Measurements from ENCODE around the gene ELAVL3. TPM values are rescaled to one million over a fixed set of nuclear protein-coding genes. Genes with fewer than 3 reads are reported as not detected.

Gene ELAVL3
- total and polyA plus RNA-seq, 2 of the 4 experiments (the other 2 are of a cell fraction) = not detected

GRCh38 chr19:11499220-11499726, 18.4 kb upstream of the ELAVL3 start:
- peaks cover 8% of the 10 kb centered on the region for H3K36me3 ChIP-seq (ENCODE audit: control insufficient read depth, insufficient read depth, low read length)
- no peak overlapping the region for H2AK5ac ChIP-seq (ENCODE audit: low read depth, low read length)
- H4K5ac ChIP-seq (ENCODE audit: low read depth, low read length) = no peak overlapping the region
- intact Hi-C loops (cut with micrococcal nuclease) = no loop called here
- no peak overlapping the region for H2AFZ ChIP-seq (replicated peaks; ENCODE audit: low read length, poor library complexity)
- peaks cover 3% of the 10 kb centered on the region for H3K4me1 ChIP-seq (ENCODE audit: control insufficient read depth, insufficient read depth, low read length)
- no peak overlapping the region for H3K56ac ChIP-seq (ENCODE audit: extremely low read depth, insufficient read depth, low read length)
- peaks cover 8 to 34% of the 10 kb centered on the region in 2 experiments; a peak in 3 of 4 replicates for H3K79me1 ChIP-seq (ENCODE audit: low read depth in 1 of 2, low read length in 2 of 2)
- no peak overlapping the region for H3K18ac ChIP-seq (ENCODE audit: low read depth, low read length)
- H2AK9ac ChIP-seq (replicated peaks; ENCODE audit: low read depth, low read length, poor library complexity) = no peak overlapping the region
- no peak overlapping the region for H4K8ac ChIP-seq (ENCODE audit: low read depth in 2 of 2, low read length in 2 of 2)
- CTCF ChIA-PET = no interaction called here
- H3K27ac ChIP-seq (ENCODE audit: insufficient read depth, low read length) = no peak overlapping the region
- H3K4me3 ChIP-seq (ENCODE audit: insufficient read depth, low read depth, low read length) = no peak overlapping the region
- H3K9me3 ChIP-seq (ENCODE audit: control insufficient read depth, insufficient read depth, low read length) = no peaks in the 10 kb centered on the region
- H2BK5ac ChIP-seq (ENCODE audit: low read depth, low read length, poor library complexity, severe bottlenecking) = no peak overlapping the region
- POLR2A ChIA-PET (ENCODE audit: unreplicated experiment) = no interaction called here
- no peak overlapping the region for H3K4ac ChIP-seq (ENCODE audit: low read depth, low read length)
- no peaks in the 10 kb centered on the region for H3K27me3 ChIP-seq (ENCODE audit: control insufficient read depth, insufficient read depth, low read length)
- no peak overlapping the region for H3K23ac ChIP-seq (ENCODE audit: low read depth, low read length)
- no peaks in the 10 kb centered on the region; the same call in 1 of the 2 replicates for H4K20me1 ChIP-seq (ENCODE audit: insufficient read depth, low read length)
- dilution Hi-C loops (cut with HindIII; ENCODE audit: low sequenced_read_pairs, unreplicated experiment) = no loop called here
- BruUV-seq (replicated peaks) = no TSS peak
- no peak overlapping the region for H2BK20ac ChIP-seq (ENCODE audit: low read depth, low read length)
- TF ChIP-seq SMC3 (IDR thresholded peaks at IDR 0.05; ENCODE audit: low read depth, low read length) = no peak
- TF ChIP-seq MAZ (IDR thresholded peaks at IDR 0.05; ENCODE audit: borderline replicate concordance, low read depth, low read length) = no peak
- no peak for TF ChIP-seq CEBPB (IDR thresholded peaks at IDR 0.05; ENCODE audit: low read depth, low read length)
- no peak for TF ChIP-seq USF2 (IDR thresholded peaks at IDR 0.05; ENCODE audit: low read depth, low read length)
- no peak for TF ChIP-seq MXI1 (IDR thresholded peaks at IDR 0.05; ENCODE audit: borderline replicate concordance, low read depth, low read length)
- TF ChIP-seq BHLHE40 (IDR thresholded peaks at IDR 0.05; ENCODE audit: low read depth, low read length) = no peak
- TF ChIP-seq NFE2L2 (IDR thresholded peaks at IDR 0.05; ENCODE audit: low read depth, low read length) = no peak
- no peak for TF ChIP-seq RAD21 (IDR thresholded peaks at IDR 0.05; ENCODE audit: low read length)
- no peak for TF ChIP-seq RFX5 (IDR thresholded peaks at IDR 0.05; ENCODE audit: low read depth, low read length)
- no peak for TF ChIP-seq ELK1 (IDR thresholded peaks at IDR 0.05; ENCODE audit: borderline replicate concordance, low read depth, low read length)
- TF ChIP-seq FOS (IDR thresholded peaks at IDR 0.05; ENCODE audit: low read depth, low read length) = no peak
- H3K9me1 ChIP-seq (ENCODE audit: insufficient read depth, low read length) = peaks cover 7% of the 10 kb centered on the region; the same call in 1 of the 2 replicates
- no peak overlapping the region for H4K91ac ChIP-seq (ENCODE audit: insufficient read depth, low read depth, low read length)
- no peak overlapping the region for H2BK15ac ChIP-seq (ENCODE audit: low read depth, low read length)
- H3K4me2 ChIP-seq (ENCODE audit: low read depth, low read length) = no peak overlapping the region
- H3K14ac ChIP-seq (replicated peaks; ENCODE audit: low read depth, low read length) = no peak overlapping the region
- in situ Hi-C loops (cut with MboI; ENCODE audit: low sequenced_read_pairs) = no loop called here
- no CpG with 5 or more reads among the region's 6 CpGs for WGBS, 2 experiments (ENCODE audit: extremely low coverage in 2 of 2, insufficient read length in 1 of 2)
- no peak for DNase-seq
- ATAC-seq (ENCODE audit: low read depth) = no peak
- H2BK120ac ChIP-seq (ENCODE audit: low read depth, low read length) = no peak overlapping the region
- H3K9ac ChIP-seq (ENCODE audit: low read depth, low read length) = no peak overlapping the region
